Superior temporal gyrus (tissue), 1 donor: Measurements from ENCODE around the gene RBM23.

ENCODE experiments used
- DNase-seq: peaks from one replicate; pipeline ENCODE4 v3.0.0-alpha.2; 2016; ENCODE audit errors: extremely low spot score

RBM23 gene

DNA sequence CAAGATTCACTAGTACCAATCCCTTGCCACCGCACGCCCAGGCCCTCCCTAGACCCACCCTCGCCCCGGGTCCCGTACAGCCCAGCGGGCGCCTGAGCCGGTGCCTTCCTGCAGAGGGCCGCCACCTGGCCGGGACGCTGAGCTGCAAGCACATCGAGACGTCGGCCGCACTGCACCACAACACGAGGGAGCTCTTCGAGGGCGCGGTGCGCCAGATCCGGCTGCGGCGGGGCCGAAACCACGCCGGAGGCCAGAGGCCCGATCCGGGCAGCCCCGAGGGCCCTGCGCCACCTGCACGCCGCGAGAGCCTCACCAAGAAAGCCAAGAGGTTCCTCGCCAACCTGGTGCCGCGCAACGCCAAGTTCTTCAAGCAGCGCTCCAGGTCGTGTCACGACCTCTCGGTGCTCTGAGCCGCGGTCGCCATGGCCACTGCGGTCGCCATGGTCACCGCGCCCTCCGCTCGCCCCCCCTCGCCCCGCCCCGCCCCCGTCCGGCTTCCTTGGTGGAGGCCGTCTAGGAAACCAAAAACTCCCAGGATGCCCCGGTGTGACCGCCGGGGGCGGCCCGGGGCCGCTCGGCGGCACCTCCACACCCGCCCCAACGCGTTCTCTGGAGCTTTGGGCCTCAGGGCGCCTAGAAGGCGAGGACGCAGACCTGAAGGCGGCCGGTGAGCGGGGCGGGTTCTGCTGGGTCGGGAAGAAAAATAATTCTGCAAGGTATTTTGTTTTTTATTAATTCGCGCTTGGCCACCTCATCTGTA lies 32.3 kb downstream of the RBM23 start:
- DNase-seq: no peak

DNA sequence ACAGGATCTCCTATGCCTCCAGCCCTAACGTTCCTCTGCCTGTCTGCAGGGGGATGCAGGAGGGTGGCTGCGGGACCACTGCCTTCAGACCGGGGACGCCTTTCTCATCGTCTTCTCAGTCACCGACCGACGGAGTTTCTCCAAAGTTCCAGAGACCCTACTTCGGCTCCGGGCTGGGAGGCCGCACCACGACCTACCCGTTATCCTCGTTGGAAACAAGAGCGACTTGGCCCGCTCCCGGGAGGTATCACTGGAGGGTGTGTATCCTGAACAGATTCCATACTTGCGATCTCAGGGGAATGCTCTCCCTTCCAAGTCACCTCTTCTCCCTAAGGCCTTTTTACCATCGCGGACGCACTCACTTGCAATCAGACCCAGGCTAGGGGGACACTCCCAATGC lies 33.0 kb downstream of the RBM23 start:
- DNase-seq: no peak

DNA sequence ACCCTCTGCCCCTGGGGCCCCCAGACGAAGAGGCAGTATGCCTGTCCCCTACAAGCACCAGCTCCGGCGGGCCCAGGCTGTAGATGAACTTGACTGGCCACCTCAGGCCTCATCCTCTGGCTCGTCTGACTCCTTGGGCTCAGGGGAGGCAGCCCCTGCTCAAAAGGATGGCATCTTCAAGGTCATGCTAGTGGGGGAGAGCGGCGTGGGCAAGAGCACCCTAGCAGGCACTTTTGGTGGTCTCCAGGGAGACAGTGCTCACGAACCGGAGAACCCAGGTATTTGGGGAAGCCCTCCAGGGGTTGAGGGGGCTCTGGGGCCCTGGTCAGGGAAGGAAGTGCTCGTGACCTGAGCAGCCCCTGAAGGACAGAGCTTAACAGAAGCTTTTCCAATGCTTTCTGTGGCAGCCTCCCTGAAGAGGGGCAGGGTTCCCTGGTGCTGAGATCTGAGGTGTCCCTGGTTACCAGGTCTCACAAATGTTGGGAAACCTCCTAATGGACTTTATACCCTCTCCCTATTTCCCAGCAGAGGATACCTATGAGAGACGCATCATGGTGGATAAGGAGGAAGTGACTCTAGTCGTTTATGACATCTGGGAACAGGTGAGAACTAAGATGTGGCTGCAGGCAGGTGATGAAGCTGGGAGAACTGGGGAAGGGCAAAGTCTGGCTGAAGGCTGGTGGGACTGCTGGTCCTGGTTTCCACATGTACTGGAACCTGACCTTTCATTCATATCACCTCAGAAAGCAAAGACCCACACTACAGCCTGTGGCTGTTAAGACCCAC lies 34.0 kb downstream of the RBM23 start:
- no peak for DNase-seq

DNA sequence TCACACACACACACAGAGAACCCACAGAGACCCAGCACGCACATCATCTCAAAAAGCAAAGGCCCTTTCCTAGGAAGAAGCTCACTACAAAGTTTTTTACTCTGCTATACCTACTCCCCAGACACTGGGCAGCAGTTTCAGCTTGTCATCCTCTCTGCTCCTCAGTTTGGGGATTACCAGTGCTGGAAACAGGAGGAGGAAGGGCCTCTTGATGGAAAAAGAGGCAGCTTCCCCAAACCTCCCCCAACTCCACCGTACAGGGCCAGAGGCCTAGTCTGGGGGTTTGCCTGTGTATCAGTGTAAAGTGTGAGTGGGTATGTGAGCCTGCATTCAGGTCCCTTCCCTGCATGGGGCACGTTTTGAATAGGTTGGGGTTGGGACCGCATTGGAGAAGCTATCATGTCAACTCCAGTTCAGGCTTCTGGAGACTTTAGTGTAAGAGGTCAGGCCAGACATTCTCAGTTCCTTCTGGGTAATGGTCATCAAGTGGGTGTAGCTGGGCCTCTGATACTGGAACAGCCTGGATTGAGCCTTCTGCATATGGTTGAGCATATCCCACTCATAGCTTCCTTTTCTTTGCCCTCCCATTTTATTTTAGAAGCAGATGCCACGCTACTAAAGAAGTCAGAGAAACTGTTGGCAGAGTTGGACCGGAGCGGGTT lies 34.7 kb downstream of the RBM23 start:
- DNase-seq: no peak

DNA sequence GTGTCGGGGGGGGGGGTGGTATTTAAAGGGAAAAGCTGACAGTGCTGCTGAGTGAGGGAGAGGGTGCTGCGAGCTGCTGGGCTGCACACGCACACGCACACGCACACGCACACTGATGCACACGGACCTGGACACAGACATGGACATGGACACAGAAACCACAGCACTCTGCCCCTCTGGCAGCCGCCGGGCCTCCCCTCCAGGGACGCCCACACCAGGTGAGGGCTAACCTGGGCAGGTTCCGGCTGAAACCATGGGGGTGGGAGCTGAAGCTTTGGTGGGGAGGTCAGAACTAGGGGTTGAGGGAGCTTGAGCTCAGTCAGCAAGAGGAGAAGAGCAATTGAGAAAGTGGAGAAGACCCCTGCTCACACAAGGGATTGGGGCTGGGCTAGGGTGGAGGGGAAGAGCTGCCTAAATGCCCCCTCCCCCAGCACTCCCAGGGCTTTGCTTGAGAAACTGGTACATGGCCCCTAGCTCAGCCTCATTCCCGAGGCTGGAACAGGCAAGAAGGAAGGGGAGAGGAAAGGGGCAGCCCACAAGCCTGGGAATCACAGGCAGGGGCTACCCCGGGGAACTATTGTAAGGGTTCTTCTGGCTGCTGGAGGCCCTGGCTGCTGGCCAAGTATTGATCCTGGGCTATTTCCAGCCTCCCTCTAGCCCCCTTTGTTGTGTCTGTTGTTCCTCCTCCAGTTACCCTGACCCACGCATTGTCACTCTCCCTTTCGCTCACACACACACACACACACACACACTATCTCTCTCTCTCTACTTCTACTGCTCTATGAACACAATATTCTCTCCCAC lies 35.6 kb downstream of the RBM23 start, which contains the start of gene REM2:
REM2 (plus strand) TSS at position 50 of the 804 bp plus-strand sequence; CDS start at position 116, 66 bp downstream.
- DNase-seq: no peak

DNA sequence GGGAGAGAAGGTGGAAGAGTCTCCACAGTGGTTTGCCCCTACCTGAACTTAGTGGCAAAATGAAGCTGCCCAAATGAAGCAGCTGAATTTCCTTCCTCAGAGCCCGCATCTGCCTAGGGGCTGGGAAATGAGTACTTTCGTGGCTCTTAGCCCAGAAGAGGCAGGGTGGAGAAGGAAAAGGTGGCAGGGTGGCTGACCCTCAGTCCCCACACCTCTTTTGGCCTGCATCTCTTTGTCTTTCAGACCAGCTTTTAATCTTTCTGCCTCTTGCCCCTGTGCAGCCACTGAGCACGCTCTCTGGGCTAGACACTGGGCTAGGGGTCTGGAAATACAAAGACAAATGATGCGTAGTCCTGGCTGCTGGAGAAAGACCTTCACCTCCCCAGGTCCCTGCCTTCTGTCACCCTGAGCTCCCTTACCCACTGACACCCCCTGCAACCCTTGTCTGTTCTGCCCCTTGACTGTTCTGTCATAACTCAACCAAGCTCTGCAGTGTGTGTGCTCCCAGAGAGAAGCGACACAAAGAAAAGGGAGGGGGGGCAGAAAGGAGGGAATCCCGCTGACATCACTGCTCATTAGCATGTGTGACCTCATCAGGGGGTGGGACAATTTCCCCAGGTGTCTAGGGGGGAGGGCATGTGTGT lies 36.3 kb downstream of the RBM23 start:
- DNase-seq: no peak

DNA sequence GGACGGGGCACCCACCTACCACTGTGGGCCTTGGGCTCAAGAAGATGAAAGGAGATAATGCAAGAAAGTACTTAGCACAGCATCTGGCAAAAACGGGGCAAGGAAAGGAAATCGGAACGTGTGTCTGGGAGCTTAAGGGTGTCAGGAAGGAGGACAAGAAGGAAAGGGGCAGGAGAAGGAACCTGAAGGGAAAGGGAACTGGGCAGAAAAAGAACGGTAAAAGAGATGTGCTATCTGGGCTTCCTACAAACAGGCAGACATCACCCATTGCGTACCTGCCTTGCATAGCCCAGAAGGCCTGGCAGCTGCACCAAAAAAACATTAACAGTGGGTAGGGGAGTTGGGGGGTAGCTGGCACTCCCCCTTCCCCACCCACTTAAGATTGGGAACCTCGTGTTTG lies 36.9 kb downstream of the RBM23 start:
- DNase-seq: no peak

DNA sequence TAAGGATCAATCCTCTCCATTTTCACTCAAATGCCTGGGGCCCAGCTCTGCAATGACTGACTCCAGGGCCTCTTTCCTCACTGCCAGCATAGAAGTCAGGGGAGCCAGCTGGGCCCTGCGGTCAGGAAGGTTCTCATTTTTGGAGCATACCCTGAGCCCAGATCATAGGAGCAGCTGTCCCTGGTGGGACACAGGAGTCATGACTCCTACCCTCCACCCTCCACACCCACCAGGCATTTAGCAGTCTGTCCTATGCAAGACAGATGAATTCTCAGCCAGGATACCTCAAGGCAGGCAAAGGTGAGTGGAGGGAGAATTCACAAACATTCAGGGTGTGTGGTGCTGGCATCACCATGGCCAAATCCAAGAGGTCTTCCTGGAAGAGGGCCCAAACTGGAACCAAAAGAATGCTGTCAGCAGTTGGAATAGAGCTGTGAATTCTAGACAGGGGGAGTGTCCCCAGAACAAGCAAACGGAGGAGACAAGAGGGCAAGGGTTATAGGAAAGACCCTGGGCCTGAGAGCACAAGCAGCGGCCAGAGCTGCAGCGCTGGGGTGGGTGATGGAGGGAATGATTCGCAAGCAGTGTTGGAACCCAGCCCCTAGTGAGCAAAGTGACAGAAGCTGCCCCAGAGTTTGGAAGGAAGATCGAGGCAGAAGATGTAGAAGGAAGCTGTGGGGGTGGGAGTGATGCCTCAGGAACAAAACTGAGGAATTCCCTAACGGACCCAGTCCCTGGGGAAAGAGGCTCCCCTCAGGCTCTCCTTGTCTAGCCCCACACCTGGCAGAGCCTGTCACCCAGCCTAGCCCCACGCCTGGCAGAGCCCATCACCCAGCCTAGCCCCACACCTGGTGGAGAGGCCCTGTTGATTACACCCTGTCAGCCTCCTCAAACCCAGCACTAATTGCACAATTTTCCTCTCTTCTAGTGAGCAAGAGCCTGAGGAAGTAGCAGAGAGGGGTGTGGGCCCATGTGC lies 40.4 kb downstream of the RBM23 start:
- DNase-seq: no peak

DNA sequence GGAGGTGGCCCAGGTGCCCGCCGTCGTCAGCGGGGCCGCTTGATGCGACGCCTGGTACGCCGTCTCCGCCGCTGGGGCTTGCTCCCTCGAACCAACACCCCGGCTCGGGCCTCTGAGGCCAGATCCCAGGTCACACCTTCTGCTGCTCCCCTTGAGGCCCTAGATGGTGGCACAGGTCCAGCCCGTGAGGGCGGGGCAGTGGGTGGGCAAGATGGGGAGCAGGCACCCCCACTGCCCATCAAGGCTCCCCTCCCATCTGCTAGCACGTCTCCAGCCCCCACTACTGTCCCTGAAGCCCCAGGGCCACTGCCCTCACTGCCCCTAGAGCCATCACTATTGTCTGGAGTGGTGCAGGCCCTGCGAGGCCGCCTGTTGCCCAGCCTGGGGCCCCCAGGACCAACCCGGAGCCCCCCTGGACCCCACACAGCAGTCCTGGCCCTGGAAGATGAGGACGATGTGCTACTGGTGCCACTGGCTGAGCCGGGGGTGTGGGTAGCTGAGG lies 41.9 kb downstream of the RBM23 start:
- no peak for DNase-seq

DNA sequence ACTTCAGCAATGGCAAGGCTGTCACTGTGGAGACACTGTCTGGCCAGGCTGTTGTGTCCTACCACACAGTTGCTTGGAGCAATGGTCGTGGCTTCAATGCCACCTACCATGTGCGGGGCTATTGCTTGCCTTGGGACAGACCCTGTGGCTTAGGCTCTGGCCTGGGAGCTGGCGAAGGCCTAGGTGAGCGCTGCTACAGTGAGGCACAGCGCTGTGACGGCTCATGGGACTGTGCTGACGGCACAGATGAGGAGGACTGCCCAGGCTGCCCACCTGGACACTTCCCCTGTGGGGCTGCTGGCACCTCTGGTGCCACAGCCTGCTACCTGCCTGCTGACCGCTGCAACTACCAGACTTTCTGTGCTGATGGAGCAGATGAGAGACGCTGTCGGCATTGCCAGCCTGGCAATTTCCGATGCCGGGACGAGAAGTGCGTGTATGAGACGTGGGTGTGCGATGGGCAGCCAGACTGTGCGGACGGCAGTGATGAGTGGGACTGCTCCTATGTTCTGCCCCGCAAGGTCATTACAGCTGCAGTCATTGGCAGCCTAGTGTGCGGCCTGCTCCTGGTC lies 43.1 kb downstream of the RBM23 start:
- DNase-seq: no peak

DNA sequence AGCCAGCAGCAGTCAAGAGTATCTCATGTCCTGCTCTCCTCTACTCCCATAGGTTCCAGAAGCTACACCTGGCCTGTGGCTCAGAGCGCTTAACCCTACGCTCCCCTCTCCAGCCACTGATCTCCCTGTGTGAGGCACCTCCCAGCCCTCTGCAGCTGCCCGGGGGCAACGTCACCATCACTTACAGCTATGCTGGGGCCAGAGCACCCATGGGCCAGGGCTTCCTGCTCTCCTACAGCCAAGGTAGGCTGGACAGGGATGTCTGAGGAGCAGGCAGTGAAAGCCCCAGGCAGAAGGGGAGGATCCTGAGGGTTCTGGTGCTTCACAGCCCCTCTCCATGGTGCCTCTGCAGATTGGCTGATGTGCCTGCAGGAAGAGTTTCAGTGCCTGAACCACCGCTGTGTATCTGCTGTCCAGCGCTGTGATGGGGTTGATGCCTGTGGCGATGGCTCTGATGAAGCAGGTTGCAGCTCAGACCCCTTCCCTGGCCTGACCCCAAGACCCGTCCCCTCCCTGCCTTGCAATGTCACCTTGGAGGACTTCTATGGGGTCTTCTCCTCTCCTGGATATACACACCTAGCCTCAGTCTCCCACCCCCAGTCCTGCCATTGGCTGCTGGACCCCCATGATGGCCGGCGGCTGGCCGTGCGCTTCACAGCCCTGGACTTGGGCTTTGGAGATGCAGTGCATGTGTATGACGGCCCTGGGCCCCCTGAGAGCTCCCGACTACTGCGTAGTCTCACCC lies 43.8 kb downstream of the RBM23 start:
- DNase-seq: no peak

DNA sequence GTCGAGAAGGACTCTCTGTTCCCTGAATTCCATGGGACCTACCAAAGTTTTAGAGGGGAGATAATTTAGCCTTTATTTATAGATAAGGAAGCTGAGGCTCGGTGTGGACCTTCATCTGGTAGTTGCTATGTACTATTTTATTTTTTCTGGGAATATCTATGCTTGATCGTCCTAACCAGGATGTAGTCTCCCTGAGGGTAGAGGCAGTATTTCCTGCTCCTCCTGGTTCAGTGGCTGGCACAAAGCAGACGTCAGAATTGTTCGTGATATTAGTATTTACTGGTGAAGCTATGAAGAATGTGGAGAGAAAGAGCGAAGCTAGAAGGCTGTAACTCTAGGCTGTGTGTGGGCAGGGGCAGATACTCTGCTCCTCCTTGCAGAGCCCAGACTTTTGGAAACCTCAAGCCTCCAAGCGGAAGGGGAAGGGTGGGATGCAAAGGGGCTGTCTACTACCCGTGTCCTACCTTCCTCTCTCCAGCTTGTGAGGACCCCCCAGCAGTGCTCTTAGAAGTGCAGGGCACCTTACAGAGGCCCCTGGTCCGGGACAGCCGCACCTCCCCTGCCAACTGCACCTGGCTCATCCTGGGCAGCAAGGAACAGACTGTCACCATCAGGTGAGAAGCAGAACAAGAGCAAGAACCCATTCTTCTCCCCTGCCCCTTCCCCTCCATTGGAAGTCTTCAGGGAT lies 46.0 kb downstream of the RBM23 start:
- no peak for DNase-seq

DNA sequence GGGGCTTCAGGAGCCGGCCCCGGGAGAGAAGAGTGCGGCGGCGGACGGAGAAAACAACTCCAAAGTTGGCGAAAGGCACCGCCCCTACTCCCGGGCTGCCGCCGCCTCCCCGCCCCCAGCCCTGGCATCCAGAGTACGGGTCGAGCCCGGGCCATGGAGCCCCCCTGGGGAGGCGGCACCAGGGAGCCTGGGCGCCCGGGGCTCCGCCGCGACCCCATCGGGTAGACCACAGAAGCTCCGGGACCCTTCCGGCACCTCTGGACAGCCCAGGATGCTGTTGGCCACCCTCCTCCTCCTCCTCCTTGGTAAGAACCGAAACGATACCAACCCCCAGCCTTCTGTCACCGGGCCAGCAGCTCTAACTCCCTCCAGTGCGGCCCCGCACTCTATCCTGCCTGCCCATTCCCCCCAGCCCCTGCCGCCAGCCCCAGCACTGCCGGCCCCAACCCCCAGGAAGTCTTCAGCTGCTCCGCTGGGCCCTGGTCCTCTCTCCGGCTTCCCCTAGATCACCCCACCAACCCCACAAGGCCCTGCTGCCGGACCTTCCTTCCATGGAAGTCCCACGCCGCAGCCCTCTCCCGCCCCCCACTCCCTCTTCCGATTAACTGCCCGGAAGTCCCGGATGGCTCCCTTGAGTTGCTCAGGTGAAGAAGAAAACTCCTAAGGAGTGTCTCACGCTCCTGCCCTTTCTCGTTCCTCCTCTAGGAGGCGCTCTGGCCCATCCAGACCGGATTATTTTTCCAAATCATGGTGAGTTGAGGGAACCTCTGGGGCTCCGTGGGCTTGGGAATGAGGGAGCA lies 46.7 kb downstream of the RBM23 start:
- peak; percentile 84 for DNase-seq

DNA sequence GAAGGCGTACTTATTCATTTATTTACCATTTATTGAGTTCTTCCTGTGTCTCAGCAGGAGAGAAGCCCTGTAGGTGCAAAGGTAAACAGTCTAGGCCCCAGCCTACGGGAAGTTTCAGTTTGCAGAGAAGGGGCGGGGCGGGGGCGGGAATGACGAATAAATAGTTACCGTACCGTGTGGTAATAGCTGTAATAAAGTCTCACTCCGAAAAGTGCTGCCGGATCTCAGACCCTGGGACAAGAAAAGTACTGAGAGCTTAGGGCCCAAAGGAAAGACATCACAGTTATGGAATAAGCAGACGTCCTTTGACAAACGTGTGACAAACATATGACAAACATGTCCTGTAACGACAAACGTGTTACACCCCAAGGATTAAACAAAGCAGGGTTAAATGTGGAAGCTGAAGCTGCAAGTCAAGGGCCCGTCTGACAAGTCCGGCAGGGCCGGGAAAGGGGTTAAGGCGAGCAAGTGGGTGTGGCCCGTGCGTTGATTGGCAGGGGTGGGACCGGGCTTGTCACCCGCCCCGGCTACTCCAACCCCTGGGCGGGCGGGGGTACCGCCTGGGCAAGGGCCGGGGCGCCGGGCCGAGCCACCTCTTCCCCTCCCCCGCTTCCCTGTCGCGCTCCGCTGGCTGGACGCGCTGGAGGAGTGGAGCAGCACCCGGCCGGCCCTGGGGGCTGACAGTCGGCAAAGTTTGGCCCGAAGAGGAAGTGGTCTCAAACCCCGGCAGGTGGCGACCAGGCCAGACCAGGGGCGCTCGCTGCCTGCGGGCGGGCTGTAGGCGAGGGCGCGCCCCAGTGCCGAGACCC lies 47.5 kb downstream of the RBM23 start, which contains the start of gene LRP10:
LRP10 (plus strand) TSS at position 517 of the 809 bp plus-strand sequence. CDS start 564 bp downstream, outside the sequence.
- DNase-seq: peak; percentile 91

DNA sequence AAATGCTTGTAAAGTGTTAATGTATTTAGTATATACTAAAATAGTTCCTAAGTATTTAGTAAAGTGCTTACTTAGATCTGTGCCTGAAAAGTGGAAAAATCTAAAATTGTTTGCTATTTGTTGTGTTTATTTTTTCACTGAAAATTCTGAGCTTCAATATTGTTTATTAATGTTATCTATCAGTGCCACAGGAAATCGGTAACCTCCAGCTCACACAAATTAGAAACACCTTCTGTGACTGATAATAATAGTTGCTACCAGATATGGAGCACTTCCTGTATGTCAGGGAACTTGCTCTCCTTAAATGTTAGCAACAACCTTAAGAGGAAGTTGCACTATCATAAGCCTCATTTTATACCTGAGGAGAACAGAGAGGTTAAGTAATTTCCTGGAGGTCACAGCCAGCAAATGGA lies 48.1 kb downstream of the RBM23 start:
- no peak for DNase-seq

DNA sequence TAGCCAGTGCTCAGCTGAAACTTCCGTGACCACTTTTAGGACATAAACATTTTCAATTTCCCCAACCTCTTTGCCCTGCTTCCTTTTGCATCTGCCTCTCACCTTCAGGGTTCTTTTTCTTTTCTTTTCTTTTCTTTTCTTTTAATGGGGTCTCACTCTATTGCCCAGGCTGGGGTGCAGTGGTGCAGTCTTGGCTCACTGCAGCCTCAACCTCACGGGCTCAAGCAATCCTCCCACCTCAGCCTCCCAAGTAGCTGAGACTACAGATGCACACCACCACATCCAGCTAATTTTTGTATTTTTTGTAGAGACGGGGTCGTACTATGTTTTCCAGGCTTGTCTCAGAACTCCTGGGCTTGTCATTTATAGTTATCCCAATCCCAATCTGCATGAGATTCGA lies 52.1 kb downstream of the RBM23 start:
- DNase-seq: no peak
